Immature natural killer cell (primary cell): ENCODE results near the gene RAET1G. TPM values are rescaled to one million over a fixed set of nuclear protein-coding genes. Genes with fewer than 3 reads are reported as not detected.
"Not testable (repeated sequence)": the region's sequence is repeated elsewhere in the genome, so short reads cannot be mapped to it uniquely, and the experiment has no call there.

Experiments
- DNase-seq, 3 donors: peaks; one replicate each; pipeline ENCODE4 v3.0.0; 2022; ENCODE audit warnings: mixed read lengths in 1 of 3
- H3K27ac Mint-ChIP-seq, 6 donors: one replicate each; pipeline ENCODE4 v1.8.0; 2020; ENCODE audit warnings: mixed read lengths in 6 of 6, mild to moderate bottlenecking in 5 of 6, inconsistent platforms in 4 of 6, moderate library complexity in 3 of 6
- H3K27me3 Mint-ChIP-seq, 3 donors: one replicate each; pipeline ENCODE4 v1.8.0; 2020 to 2021; ENCODE audit warnings: low read depth in 3 of 3, mild to moderate bottlenecking in 3 of 3, mixed read lengths in 3 of 3, moderate library complexity in 3 of 3, inconsistent platforms in 1 of 3
- H3K36me3 Mint-ChIP-seq, 3 donors: one replicate each; pipeline ENCODE4 v1.8.0; 2020; ENCODE audit warnings: mixed read lengths in 3 of 3, inconsistent platforms in 2 of 3, mild to moderate bottlenecking in 2 of 3
- H3K4me1 Mint-ChIP-seq, 2 donors: one replicate each; pipeline ENCODE4 v1.8.0; 2020; ENCODE audit warnings: inconsistent platforms in 2 of 2, mild to moderate bottlenecking in 2 of 2, mixed read lengths in 2 of 2, moderate library complexity in 1 of 2
- H3K4me3 Mint-ChIP-seq, 5 donors: one replicate each; pipeline ENCODE4 v1.8.0; 2020; ENCODE audit warnings: mild to moderate bottlenecking in 5 of 5, mixed read lengths in 5 of 5, inconsistent platforms in 3 of 5, moderate library complexity in 3 of 5
- H3K9me3 Mint-ChIP-seq, 6 donors: one replicate each; pipeline ENCODE4 v1.8.0; 2020; ENCODE audit warnings: mild to moderate bottlenecking in 6 of 6, mixed read lengths in 6 of 6, inconsistent platforms in 4 of 6, moderate library complexity in 3 of 6
- polyA plus RNA-seq, 3 donors: library from polyadenylated mRNA; unstranded; fragments of 300-500 nt; fragmentation: Illumina TruSeq; gene quantifications; one replicate each; pipeline ENCODE4 v1.2.3, GENCODE V29; 2021

The RAET1G gene
- polyA plus RNA-seq, 3 donors from 2014 or later: not detected

- Mint-ChIP-seq H3K9me3 (peaks cover 0 to 4% (median 0%) of the 10 kb centered on the region in 6 donors), H3K36me3 (no peaks in the 10 kb centered on the region), H3K27ac (no peak overlapping the region), H3K4me3 (peak overlapping the region; percentile 69 to 89 (median 79)), H3K27me3 (peaks cover 23 to 58% (median 25%) of the 10 kb centered on the region in 3 donors), H3K4me1 (peaks cover 16 to 17% of the 10 kb centered on the region in 2 donors)
- no peak for DNase-seq
Measured at GRCh38 chr6:149923327-149923986, 536 bp upstream of the RAET1G start.

- H3K4me3 Mint-ChIP-seq: peak overlapping the region in 3 of 5 donors; percentile 18 to 65 (median 33)
- not testable (repeated sequence) for H3K27ac Mint-ChIP-seq, H3K9me3 Mint-ChIP-seq, H3K36me3 Mint-ChIP-seq, DNase-seq
- peaks cover 16 to 17% of the 10 kb centered on the region in 2 donors for H3K4me1 Mint-ChIP-seq
- peaks cover 17 to 46% (median 20%) of the 10 kb centered on the region in 3 donors for H3K27me3 Mint-ChIP-seq
Measured at GRCh38 chr6:149922091-149922490, 830 bp downstream of the RAET1G start.

GRCh38 chr6:149921361-149921760, 1.6 kb downstream of the RAET1G start:
- H3K9me3 Mint-ChIP-seq: peaks cover 0 to 4% (median 0%) of the 10 kb centered on the region in 6 donors
- H3K4me1 Mint-ChIP-seq: peaks cover 13 to 17% of the 10 kb centered on the region in 2 donors
- no peaks in the 10 kb centered on the region for H3K36me3 Mint-ChIP-seq
- H3K27me3 Mint-ChIP-seq: peaks cover 13 to 44% (median 19%) of the 10 kb centered on the region in 3 donors
- H3K27ac Mint-ChIP-seq: no peak overlapping the region
- H3K4me3 Mint-ChIP-seq: peak overlapping the region in 1 of 5 donors; percentile 16
- DNase-seq: no peak

- Mint-ChIP-seq H3K4me3 (no peak overlapping the region), H3K27me3 (peaks cover 11 to 34% (median 12%) of the 10 kb centered on the region in 3 donors), H3K4me1 (peaks cover 10 to 17% of the 10 kb centered on the region in 2 donors), H3K36me3 (no peaks in the 10 kb centered on the region), H3K9me3 (peaks cover 0 to 4% (median 0%) of the 10 kb centered on the region in 6 donors), H3K27ac (no peak overlapping the region)
- no peak for DNase-seq
Measured at GRCh38 chr6:149919834-149920225, 3.1 kb downstream of the RAET1G start.

- H3K36me3 Mint-ChIP-seq, DNase-seq, H3K27ac Mint-ChIP-seq, H3K9me3 Mint-ChIP-seq, H3K4me3 Mint-ChIP-seq: not testable (repeated sequence)
- H3K27me3 Mint-ChIP-seq: peaks cover 11 to 34% (median 12%) of the 10 kb centered on the region in 3 donors
- peaks cover 10 to 17% of the 10 kb centered on the region in 2 donors for H3K4me1 Mint-ChIP-seq
Measured at GRCh38 chr6:149919126-149919833, 3.6 kb downstream of the RAET1G start.

- Mint-ChIP-seq H3K36me3 (no peaks in the 10 kb centered on the region), H3K4me1 (peaks cover 7 to 13% of the 10 kb centered on the region in 2 donors), H3K4me3 (no peak overlapping the region), H3K27ac (no peak overlapping the region), H3K27me3 (peaks cover 10 to 27% (median 12%) of the 10 kb centered on the region in 3 donors), H3K9me3 (peaks cover 0 to 4% (median 0%) of the 10 kb centered on the region in 6 donors)
- DNase-seq: no peak
Measured at GRCh38 chr6:149918151-149918905, 4.6 kb downstream of the RAET1G start.

- H3K27ac Mint-ChIP-seq: no peak overlapping the region
- no peak for DNase-seq
- H3K27me3 Mint-ChIP-seq: peaks cover 8 to 23% (median 12%) of the 10 kb centered on the region in 3 donors
- H3K9me3 Mint-ChIP-seq: peaks cover 0 to 2% (median 0%) of the 10 kb centered on the region in 6 donors
- peaks cover under 1 to 7% of the 10 kb centered on the region in 2 donors for H3K4me1 Mint-ChIP-seq
- no peaks in the 10 kb centered on the region for H3K36me3 Mint-ChIP-seq
- H3K4me3 Mint-ChIP-seq: no peak overlapping the region
Measured at GRCh38 chr6:149917679-149918078, 5.2 kb downstream of the RAET1G start.

- Mint-ChIP-seq H3K27ac (no peak overlapping the region), H3K9me3 (peaks cover 0 to 2% (median 0%) of the 10 kb centered on the region in 6 donors), H3K4me3 (no peak overlapping the region), H3K27me3 (peaks cover 6 to 26% (median 10%) of the 10 kb centered on the region in 3 donors), H3K4me1 (no peaks in the 10 kb centered on the region), H3K36me3 (no peaks in the 10 kb centered on the region)
- no peak for DNase-seq
Measured at GRCh38 chr6:149915970-149916865, 6.7 kb downstream of the RAET1G start.

GRCh38 chr6:149913540-149914240, 9.2 kb downstream of the RAET1G start:
- no peak for DNase-seq
- Mint-ChIP-seq H3K4me3 (no peak overlapping the region), H3K36me3 (no peaks in the 10 kb centered on the region), H3K4me1 (no peaks in the 10 kb centered on the region), H3K27me3 (peaks cover 5 to 16% (median 15%) of the 10 kb centered on the region in 3 donors), H3K27ac (no peak overlapping the region), H3K9me3 (peaks cover 0 to 2% (median 0%) of the 10 kb centered on the region in 6 donors)

- no peak overlapping the region for H3K27ac Mint-ChIP-seq
- peaks cover 0 to 3% (median under 1%) of the 10 kb centered on the region in 6 donors for H3K9me3 Mint-ChIP-seq
- no peaks in the 10 kb centered on the region for H3K4me1 Mint-ChIP-seq
- peaks cover 3 to 16% (median 13%) of the 10 kb centered on the region in 3 donors for H3K27me3 Mint-ChIP-seq
- DNase-seq: no peak
- no peak overlapping the region for H3K4me3 Mint-ChIP-seq
- peaks cover under 1 to 2% (median 2%) of the 10 kb centered on the region in 3 donors for H3K36me3 Mint-ChIP-seq
Measured at GRCh38 chr6:149913085-149913484, 9.8 kb downstream of the RAET1G start.

GRCh38 chr6:149912680-149913079, 10.2 kb downstream of the RAET1G start:
- peaks cover 3 to 16% (median 15%) of the 10 kb centered on the region in 3 donors for H3K27me3 Mint-ChIP-seq
- H3K4me3 Mint-ChIP-seq, H3K4me1 Mint-ChIP-seq, H3K36me3 Mint-ChIP-seq, H3K27ac Mint-ChIP-seq, DNase-seq, H3K9me3 Mint-ChIP-seq: not testable (repeated sequence)

GRCh38 chr6:149910721-149911151, 12.2 kb downstream of the RAET1G start:
- no peak for DNase-seq
- peaks cover 4 to 5% (median 4%) of the 10 kb centered on the region in 3 donors for H3K36me3 Mint-ChIP-seq
- H3K27ac Mint-ChIP-seq: no peak overlapping the region
- no peak overlapping the region for H3K4me3 Mint-ChIP-seq
- peaks cover 3 to 18% (median 14%) of the 10 kb centered on the region in 3 donors for H3K27me3 Mint-ChIP-seq
- H3K4me1 Mint-ChIP-seq: no peaks in the 10 kb centered on the region
- peaks cover 0 to 8% (median 2%) of the 10 kb centered on the region in 6 donors for H3K9me3 Mint-ChIP-seq
